HEK293 (cell line): ENCODE data around the gene CYB5R3.

Experiments used
- CTCF ChIA-PET: fragments of 350-600 bp; formaldehyde crosslinking; extraction: SDS; loops from one replicate; lab custom pipeline; 2021; ENCODE audit warnings: antibody characterized with exemption; lab: Yijun Ruan, JAX
- POLR2A ChIA-PET: fragments of 300-600 bp; formaldehyde crosslinking; extraction: SDS; loops from one replicate; lab custom pipeline; 2020; ENCODE audit warnings: antibody characterized with exemption, inconsistent platforms; lab: Yijun Ruan, JAX
- H3K27ac ChIP-seq: fragments of 200-500 bp; sonication (Bioruptor generic); 2 replicates; pipeline ENCODE4 v1.5.1; 2014; ENCODE audit warnings: low read depth, low read length, control low read depth, inconsistent platforms; ENCODE audit errors: extremely low read depth
- H3K36me3 ChIP-seq, 2 experiments: fragments of 200-500 bp in 1 of 2; sonication (Bioruptor generic) in 1 of 2; 1 replicate in 1 of 2; 2 replicates in 1 of 2; pipeline ENCODE4 v1.5.1; 2014 to 2017; ENCODE audit warnings: inconsistent platforms in 2 of 2, low read length in 2 of 2; ENCODE audit not compliant: control insufficient read depth in 2 of 2, insufficient read depth in 1 of 2
- H3K4me1 ChIP-seq: fragments of 200-500 bp; sonication (Bioruptor generic); 2 replicates; pipeline ENCODE4 v1.5.1; 2014; ENCODE audit warnings: mild to moderate bottlenecking, low read length, inconsistent platforms; ENCODE audit not compliant: control insufficient read depth, insufficient read depth
- H3K4me3 ChIP-seq: 2 replicates; pipeline ENCODE4 v1.5.1; 2011; ENCODE audit warnings: low read depth, mild to moderate bottlenecking, control low read depth, low read length, moderate library complexity
- H3K9me3 ChIP-seq: fragments of 200-500 bp; sonication (Bioruptor generic); 2 replicates; pipeline ENCODE4 v1.5.1; 2014; ENCODE audit warnings: low read depth, low read length, inconsistent platforms; ENCODE audit not compliant: control insufficient read depth, insufficient read depth
- GFI1B ChIP-seq: fragments of 450-650 bp; formaldehyde crosslinking; IDR thresholded peaks from 2 replicates; pipeline ENCODE4 v1.5.1; 2016; ENCODE audit warnings: missing biosample characterization, missing genetic modification characterization
- HOXD13 ChIP-seq: sonication (generic); formaldehyde crosslinking; IDR thresholded peaks from 2 replicates; pipeline ENCODE4 v1.8.0; 2022; ENCODE audit warnings: missing genetic modification reagents, borderline replicate concordance
- KLF1 ChIP-seq: fragments of 450-650 bp; formaldehyde crosslinking; IDR thresholded peaks from 2 replicates; pipeline ENCODE4 v1.5.1; 2016; ENCODE audit warnings: missing biosample characterization, missing genetic modification characterization
- KLF7 ChIP-seq: fragments of 450-650 bp; formaldehyde crosslinking; IDR thresholded peaks from 2 replicates; pipeline ENCODE4 v1.5.1; 2016; ENCODE audit warnings: missing biosample characterization, missing genetic modification characterization, borderline replicate concordance
- TCF7L2 ChIP-seq: IDR thresholded peaks from 2 replicates; pipeline ENCODE4 v1.6.1; 2011; ENCODE audit warnings: low read depth, mild to moderate bottlenecking, inconsistent platforms, low read length, moderate library complexity, borderline replicate concordance
- ZNF133 ChIP-seq: fragments of 450-650 bp; formaldehyde crosslinking; IDR thresholded peaks from 2 replicates; pipeline ENCODE4 v1.5.1; 2016; ENCODE audit warnings: missing biosample characterization, missing genetic modification characterization
- ZNF138 ChIP-seq: fragments of 450-650 bp; formaldehyde crosslinking; IDR thresholded peaks from 2 replicates; pipeline ENCODE4 v1.5.1; 2016; ENCODE audit warnings: missing biosample characterization, missing genetic modification characterization, borderline replicate concordance
- ZNF169 ChIP-seq: fragments of 450-650 bp; formaldehyde crosslinking; IDR thresholded peaks from 2 replicates; pipeline ENCODE4 v1.5.1; 2016; ENCODE audit warnings: missing biosample characterization, missing genetic modification characterization
- ZNF174 ChIP-seq: fragments of 450-650 bp; formaldehyde crosslinking; IDR thresholded peaks from 2 replicates; pipeline ENCODE4 v1.5.0; 2017; ENCODE audit warnings: missing biosample characterization, mild to moderate bottlenecking, missing genetic modification characterization
- ZNF184 ChIP-seq: fragments of 450-650 bp; IDR thresholded peaks from 2 replicates; pipeline ENCODE4 v1.5.1; 2018; ENCODE audit warnings: missing biosample characterization, mild to moderate bottlenecking, missing genetic modification characterization
- ZNF214 ChIP-seq: fragments of 450-650 bp; formaldehyde crosslinking; IDR thresholded peaks from 2 replicates; pipeline ENCODE4 v1.5.1; 2017; ENCODE audit warnings: missing biosample characterization, mild to moderate bottlenecking, missing genetic modification characterization, borderline replicate concordance
- ZNF23 ChIP-seq: fragments of 450-650 bp; formaldehyde crosslinking; IDR thresholded peaks from 2 replicates; pipeline ENCODE4 v1.5.1; 2016; ENCODE audit warnings: missing biosample characterization, missing genetic modification characterization, borderline replicate concordance
- ZNF274 ChIP-seq, 2 experiments: fragments of 200-500 bp in 1 of 2; fragments of 450-650 bp in 1 of 2; sonication (Bioruptor generic) in 1 of 2; formaldehyde crosslinking in 1 of 2; IDR thresholded peaks; 2 replicates each; pipeline versions ENCODE4 v1.5.1 to v1.6.1; 2014 to 2016; ENCODE audit warnings: borderline replicate concordance in 1 of 2, inconsistent platforms in 1 of 2, low read length in 1 of 2, missing biosample characterization in 1 of 2, missing genetic modification characterization in 1 of 2
- ZNF324 ChIP-seq: fragments of 450-650 bp; formaldehyde crosslinking; IDR thresholded peaks from 2 replicates; pipeline ENCODE4 v1.5.1; 2016; ENCODE audit warnings: missing biosample characterization, missing genetic modification characterization
- ZNF366 ChIP-seq: fragments of 450-650 bp; formaldehyde crosslinking; conservative IDR thresholded peaks from 2 replicates; pipeline ENCODE4 v1.5.1; 2016; ENCODE audit warnings: missing biosample characterization, missing genetic modification characterization
- ZNF555 ChIP-seq: fragments of 450-650 bp; formaldehyde crosslinking; conservative IDR thresholded peaks from 2 replicates; pipeline ENCODE4 v1.5.1; 2017; ENCODE audit warnings: missing biosample characterization, mild to moderate bottlenecking, missing genetic modification characterization, inconsistent platforms
- ZNF791 ChIP-seq: fragments of 450-650 bp; formaldehyde crosslinking; IDR thresholded peaks from 2 replicates; pipeline ENCODE4 v1.5.1; 2016; ENCODE audit warnings: missing biosample characterization, missing genetic modification characterization
- TF ChIP-seq, protein P1 (sequence below): fragments of 450-650 bp; formaldehyde crosslinking; IDR thresholded peaks from 2 replicates; pipeline ENCODE4 v1.5.1; 2016; ENCODE audit warnings: missing biosample characterization, missing genetic modification characterization
- TF ChIP-seq, protein P2 (sequence below): fragments of 450-650 bp; formaldehyde crosslinking; IDR thresholded peaks from 2 replicates; pipeline ENCODE4 v1.5.1; 2016; ENCODE audit warnings: missing biosample characterization, missing genetic modification characterization, borderline replicate concordance
- TF ChIP-seq, protein P3 (sequence below): sonication (generic); formaldehyde crosslinking; IDR thresholded peaks from 2 replicates; pipeline ENCODE4 v1.8.1; 2022; ENCODE audit warnings: mild to moderate bottlenecking, moderate library complexity, missing genetic modification reagents
- TF ChIP-seq, protein P4 (sequence below): fragments of 450-650 bp; IDR thresholded peaks from 2 replicates; pipeline ENCODE4 v1.5.1; 2018; ENCODE audit warnings: missing biosample characterization, missing genetic modification characterization

CYB5R3 gene

DNA sequence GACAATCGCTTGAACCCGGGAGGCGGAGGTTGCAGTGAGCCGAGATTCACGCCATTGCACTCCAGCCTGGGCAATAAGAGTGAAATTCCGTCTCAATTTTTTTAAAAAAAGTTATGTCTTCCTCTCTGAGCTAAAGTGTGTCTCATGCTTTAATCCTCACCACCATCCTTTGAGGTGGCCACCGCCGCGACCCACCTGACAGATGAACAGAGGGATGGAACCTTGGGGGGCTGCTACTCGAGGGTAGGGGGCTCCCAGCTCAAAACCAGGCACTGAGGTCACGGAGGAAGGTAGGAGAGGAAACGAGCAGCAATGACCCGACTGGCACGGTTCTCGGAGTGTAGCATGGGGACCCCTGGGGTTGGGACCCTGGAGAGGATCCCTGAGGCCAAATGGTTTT is 23.8 kb downstream of the CYB5R3 start (continued):
- TF ChIP-seq ZNF138 (tag by site-specific recombination), result no peak
- TF ChIP-seq, protein P1, sequence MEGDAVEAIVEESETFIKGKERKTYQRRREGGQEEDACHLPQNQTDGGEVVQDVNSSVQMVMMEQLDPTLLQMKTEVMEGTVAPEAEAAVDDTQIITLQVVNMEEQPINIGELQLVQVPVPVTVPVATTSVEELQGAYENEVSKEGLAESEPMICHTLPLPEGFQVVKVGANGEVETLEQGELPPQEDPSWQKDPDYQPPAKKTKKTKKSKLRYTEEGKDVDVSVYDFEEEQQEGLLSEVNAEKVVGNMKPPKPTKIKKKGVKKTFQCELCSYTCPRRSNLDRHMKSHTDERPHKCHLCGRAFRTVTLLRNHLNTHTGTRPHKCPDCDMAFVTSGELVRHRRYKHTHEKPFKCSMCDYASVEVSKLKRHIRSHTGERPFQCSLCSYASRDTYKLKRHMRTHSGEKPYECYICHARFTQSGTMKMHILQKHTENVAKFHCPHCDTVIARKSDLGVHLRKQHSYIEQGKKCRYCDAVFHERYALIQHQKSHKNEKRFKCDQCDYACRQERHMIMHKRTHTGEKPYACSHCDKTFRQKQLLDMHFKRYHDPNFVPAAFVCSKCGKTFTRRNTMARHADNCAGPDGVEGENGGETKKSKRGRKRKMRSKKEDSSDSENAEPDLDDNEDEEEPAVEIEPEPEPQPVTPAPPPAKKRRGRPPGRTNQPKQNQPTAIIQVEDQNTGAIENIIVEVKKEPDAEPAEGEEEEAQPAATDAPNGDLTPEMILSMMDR (tag by site-specific recombination), result no peak
- TF ChIP-seq ZNF555 (tag by site-specific recombination), result no peak
- TF ChIP-seq ZNF274 (IDR thresholded peaks at IDR 0.05; ENCODE audit: low read length), result no peak
- TF ChIP-seq ZNF274 (tag by site-specific recombination; IDR thresholded peaks at IDR 0.05; ENCODE audit: borderline replicate concordance), result no peak
- no peak for TF ChIP-seq GFI1B (tag by site-specific recombination)
- TF ChIP-seq, protein P2, sequence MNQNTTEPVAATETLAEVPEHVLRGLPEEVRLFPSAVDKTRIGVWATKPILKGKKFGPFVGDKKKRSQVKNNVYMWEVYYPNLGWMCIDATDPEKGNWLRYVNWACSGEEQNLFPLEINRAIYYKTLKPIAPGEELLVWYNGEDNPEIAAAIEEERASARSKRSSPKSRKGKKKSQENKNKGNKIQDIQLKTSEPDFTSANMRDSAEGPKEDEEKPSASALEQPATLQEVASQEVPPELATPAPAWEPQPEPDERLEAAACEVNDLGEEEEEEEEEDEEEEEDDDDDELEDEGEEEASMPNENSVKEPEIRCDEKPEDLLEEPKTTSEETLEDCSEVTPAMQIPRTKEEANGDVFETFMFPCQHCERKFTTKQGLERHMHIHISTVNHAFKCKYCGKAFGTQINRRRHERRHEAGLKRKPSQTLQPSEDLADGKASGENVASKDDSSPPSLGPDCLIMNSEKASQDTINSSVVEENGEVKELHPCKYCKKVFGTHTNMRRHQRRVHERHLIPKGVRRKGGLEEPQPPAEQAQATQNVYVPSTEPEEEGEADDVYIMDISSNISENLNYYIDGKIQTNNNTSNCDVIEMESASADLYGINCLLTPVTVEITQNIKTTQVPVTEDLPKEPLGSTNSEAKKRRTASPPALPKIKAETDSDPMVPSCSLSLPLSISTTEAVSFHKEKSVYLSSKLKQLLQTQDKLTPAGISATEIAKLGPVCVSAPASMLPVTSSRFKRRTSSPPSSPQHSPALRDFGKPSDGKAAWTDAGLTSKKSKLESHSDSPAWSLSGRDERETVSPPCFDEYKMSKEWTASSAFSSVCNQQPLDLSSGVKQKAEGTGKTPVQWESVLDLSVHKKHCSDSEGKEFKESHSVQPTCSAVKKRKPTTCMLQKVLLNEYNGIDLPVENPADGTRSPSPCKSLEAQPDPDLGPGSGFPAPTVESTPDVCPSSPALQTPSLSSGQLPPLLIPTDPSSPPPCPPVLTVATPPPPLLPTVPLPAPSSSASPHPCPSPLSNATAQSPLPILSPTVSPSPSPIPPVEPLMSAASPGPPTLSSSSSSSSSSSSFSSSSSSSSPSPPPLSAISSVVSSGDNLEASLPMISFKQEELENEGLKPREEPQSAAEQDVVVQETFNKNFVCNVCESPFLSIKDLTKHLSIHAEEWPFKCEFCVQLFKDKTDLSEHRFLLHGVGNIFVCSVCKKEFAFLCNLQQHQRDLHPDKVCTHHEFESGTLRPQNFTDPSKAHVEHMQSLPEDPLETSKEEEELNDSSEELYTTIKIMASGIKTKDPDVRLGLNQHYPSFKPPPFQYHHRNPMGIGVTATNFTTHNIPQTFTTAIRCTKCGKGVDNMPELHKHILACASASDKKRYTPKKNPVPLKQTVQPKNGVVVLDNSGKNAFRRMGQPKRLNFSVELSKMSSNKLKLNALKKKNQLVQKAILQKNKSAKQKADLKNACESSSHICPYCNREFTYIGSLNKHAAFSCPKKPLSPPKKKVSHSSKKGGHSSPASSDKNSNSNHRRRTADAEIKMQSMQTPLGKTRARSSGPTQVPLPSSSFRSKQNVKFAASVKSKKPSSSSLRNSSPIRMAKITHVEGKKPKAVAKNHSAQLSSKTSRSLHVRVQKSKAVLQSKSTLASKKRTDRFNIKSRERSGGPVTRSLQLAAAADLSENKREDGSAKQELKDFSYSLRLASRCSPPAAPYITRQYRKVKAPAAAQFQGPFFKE (tag by site-specific recombination), result no peak
- TF ChIP-seq, protein P3, sequence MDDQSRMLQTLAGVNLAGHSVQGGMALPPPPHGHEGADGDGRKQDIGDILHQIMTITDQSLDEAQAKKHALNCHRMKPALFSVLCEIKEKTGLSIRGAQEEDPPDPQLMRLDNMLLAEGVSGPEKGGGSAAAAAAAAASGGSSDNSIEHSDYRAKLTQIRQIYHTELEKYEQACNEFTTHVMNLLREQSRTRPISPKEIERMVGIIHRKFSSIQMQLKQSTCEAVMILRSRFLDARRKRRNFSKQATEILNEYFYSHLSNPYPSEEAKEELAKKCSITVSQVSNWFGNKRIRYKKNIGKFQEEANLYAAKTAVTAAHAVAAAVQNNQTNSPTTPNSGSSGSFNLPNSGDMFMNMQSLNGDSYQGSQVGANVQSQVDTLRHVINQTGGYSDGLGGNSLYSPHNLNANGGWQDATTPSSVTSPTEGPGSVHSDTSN (CRISPR knock-in tag), result no peak
- no peak for TF ChIP-seq HOXD13 (CRISPR knock-in tag)

DNA sequence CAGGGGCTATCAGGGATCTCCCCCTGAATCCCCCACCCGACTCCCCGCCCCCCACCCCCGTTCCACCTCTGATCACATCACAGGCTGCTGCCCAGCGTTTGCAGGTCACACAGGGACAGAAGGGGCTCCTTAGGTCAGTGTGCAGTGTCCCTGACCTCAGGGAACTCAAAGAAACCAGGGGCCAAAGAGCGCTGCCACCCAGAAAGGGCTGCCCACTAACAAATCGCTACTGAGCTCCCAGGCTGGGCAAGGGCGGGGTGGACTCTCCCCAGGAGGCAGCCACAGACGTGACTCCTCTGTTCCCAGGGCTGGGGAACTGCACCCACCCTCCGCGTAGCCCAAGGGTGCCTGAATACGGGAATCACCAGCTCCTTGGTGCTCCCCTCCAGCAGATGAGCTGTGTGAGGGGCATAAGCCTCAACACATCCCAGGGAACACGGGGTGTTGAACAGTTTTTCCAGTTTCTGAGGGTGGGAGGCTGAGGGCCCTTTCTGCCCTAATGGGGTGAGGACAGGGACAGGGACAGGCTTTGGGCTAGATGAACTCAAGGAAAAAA is 24.6 kb downstream of the CYB5R3 start:
- 0 out of 2 replicates have a peak overlapping the region, but pooled peaks have one; percentile 33 for H3K27ac ChIP-seq
- H3K4me3 ChIP-seq, result no peak overlapping the region
- H3K4me1 ChIP-seq, result peaks cover 5% of the 10 kb centered on the region
- no peaks in the 10 kb centered on the region for H3K9me3 ChIP-seq
- CTCF ChIA-PET, result interaction anchor here (0.5 to 4.4 kb wide), 3 partner anchors 13 to 521 kb away, joined by 3 to 23 read pairs (median 6); no protein-coding TSS in a partner anchor
- TF ChIP-seq ZNF324 (tag by site-specific recombination), result no peak
- TF ChIP-seq KLF1 (tag by site-specific recombination), result no peak
- TF ChIP-seq ZNF366, result no peak
- no peak for TF ChIP-seq ZNF169 (tag by site-specific recombination)
- no peak for TF ChIP-seq ZNF23 (tag by site-specific recombination)
- TF ChIP-seq ZNF214, result no peak
- no peak for TF ChIP-seq TCF7L2
- no peak for TF ChIP-seq KLF7 (tag by site-specific recombination)
- no peak for TF ChIP-seq ZNF174 (tag by site-specific recombination)
- TF ChIP-seq ZNF133 (tag by site-specific recombination), result no peak
- no peak for TF ChIP-seq ZNF791 (tag by site-specific recombination)
- TF ChIP-seq ZNF274 (IDR thresholded peaks at IDR 0.05; ENCODE audit: low read length), result no peak
- no peak for TF ChIP-seq ZNF274 (tag by site-specific recombination; IDR thresholded peaks at IDR 0.05; ENCODE audit: borderline replicate concordance)
- TF ChIP-seq, protein P4, sequence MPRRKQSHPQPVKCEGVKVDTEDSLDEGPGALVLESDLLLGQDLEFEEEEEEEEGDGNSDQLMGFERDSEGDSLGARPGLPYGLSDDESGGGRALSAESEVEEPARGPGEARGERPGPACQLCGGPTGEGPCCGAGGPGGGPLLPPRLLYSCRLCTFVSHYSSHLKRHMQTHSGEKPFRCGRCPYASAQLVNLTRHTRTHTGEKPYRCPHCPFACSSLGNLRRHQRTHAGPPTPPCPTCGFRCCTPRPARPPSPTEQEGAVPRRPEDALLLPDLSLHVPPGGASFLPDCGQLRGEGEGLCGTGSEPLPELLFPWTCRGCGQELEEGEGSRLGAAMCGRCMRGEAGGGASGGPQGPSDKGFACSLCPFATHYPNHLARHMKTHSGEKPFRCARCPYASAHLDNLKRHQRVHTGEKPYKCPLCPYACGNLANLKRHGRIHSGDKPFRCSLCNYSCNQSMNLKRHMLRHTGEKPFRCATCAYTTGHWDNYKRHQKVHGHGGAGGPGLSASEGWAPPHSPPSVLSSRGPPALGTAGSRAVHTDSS, result no peak
- no peak for TF ChIP-seq ZNF184 (tag by site-specific recombination)
- TF ChIP-seq, all 188 proteins: peak for 0
- peaks cover 10 to 77% of the 10 kb centered on the region in 2 experiments; a peak in 2 of 3 replicates for H3K36me3 ChIP-seq
- POLR2A ChIA-PET, result no interaction called here
